ENCODE results near the gene MRPS15. TPM values are rescaled to one million over a fixed set of nuclear protein-coding genes. Genes with fewer than 3 reads are reported as not detected.
"Not testable (repeated sequence)": the region's sequence is repeated elsewhere in the genome, so short reads cannot be mapped to it uniquely, and the experiment has no call there.

MRPS15 gene
- total and polyA plus RNA-seq, 2 donors from 2014 or later = 48.1 to 160 TPM

DNA sequence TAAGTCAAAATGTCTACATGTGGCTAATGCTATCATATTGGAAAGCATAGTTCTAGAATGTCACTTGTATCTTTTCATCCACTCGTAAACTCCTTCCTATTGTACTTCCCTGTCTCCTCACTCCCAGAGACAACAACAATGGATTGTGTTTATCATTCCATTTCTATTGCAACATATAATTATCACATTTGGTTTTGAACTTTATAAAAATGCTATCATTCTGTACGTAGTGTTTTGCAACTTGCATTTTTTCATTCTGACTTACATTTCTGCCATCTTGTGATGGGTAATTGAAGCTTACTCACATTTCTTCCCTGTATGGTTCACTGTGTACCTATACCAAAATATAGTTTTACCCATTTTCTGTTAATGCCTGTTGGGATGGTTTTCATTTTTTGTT lies 33.0 kb upstream of the MRPS15 start:
- no peak overlapping the region for H3K9ac ChIP-seq (ENCODE audit: low read length in 3 of 3)
- FAIRE-seq = no peak
- no peak overlapping the region for H3K4me3 ChIP-seq (ENCODE audit: low read length in 3 of 3)
- TF ChIP-seq, protein P1, sequence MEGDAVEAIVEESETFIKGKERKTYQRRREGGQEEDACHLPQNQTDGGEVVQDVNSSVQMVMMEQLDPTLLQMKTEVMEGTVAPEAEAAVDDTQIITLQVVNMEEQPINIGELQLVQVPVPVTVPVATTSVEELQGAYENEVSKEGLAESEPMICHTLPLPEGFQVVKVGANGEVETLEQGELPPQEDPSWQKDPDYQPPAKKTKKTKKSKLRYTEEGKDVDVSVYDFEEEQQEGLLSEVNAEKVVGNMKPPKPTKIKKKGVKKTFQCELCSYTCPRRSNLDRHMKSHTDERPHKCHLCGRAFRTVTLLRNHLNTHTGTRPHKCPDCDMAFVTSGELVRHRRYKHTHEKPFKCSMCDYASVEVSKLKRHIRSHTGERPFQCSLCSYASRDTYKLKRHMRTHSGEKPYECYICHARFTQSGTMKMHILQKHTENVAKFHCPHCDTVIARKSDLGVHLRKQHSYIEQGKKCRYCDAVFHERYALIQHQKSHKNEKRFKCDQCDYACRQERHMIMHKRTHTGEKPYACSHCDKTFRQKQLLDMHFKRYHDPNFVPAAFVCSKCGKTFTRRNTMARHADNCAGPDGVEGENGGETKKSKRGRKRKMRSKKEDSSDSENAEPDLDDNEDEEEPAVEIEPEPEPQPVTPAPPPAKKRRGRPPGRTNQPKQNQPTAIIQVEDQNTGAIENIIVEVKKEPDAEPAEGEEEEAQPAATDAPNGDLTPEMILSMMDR (IDR thresholded peaks at IDR 0.05; ENCODE audit: borderline replicate concordance, extremely low read depth, insufficient read depth) = no peak
- no peak overlapping the region for H3K27ac ChIP-seq (ENCODE audit: low read depth in 2 of 2, low read length in 2 of 2)
- intact Hi-C loops (cut with DNase I) = no loop called here
- H3K4me1 ChIP-seq (ENCODE audit: control insufficient read depth in 2 of 3, insufficient read depth in 2 of 3, low read depth in 1 of 3, low read length in 3 of 3) = no peaks in the 10 kb centered on the region
- no peaks in the 10 kb centered on the region for H3K36me3 ChIP-seq (ENCODE audit: control insufficient read depth in 2 of 3, insufficient read depth in 3 of 3, low read length in 3 of 3)
- no peak for DNase-seq
- no peaks in the 10 kb centered on the region for H3K9me3 ChIP-seq (ENCODE audit: control insufficient read depth in 2 of 3, insufficient read depth in 1 of 3, low read length in 3 of 3)
- no peaks in the 10 kb centered on the region for H3K27me3 ChIP-seq (ENCODE audit: control insufficient read depth, insufficient read depth, low read length)

DNA sequence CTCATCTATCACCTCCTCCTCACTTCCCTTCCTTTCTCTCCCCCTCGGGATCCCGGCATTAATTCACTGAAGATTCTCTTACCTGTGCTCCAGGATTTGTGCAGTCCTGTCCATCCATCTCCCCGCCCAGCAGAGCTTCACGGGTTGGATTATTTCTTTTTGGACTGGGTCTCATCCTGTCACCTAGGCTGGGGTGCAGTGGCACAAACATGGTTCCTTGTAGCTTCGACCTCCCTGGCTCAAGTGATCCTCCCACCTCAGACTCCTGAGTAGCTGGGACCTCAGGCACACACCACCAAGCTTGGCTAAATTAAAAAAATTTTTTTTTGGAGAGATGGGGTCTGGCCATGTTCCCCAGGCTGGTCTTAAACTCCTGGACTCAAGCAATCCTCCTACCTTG lies 30.8 kb upstream of the MRPS15 start:
- Histone ChIP-seq H3K4me3 (ENCODE audit: low read length in 3 of 3) (no peak overlapping the region), H3K27me3 (ENCODE audit: control insufficient read depth, insufficient read depth, low read length) (no peaks in the 10 kb centered on the region), H3K9ac (ENCODE audit: low read length in 3 of 3) (no peak overlapping the region), H3K9me3 (ENCODE audit: control insufficient read depth in 2 of 3, insufficient read depth in 1 of 3, low read length in 3 of 3) (no peaks in the 10 kb centered on the region), H3K27ac (ENCODE audit: low read depth in 2 of 2, low read length in 2 of 2) (no peak overlapping the region), H3K4me1 (ENCODE audit: control insufficient read depth in 2 of 3, insufficient read depth in 2 of 3, low read depth in 1 of 3, low read length in 3 of 3) (no peaks in the 10 kb centered on the region), H3K36me3 (ENCODE audit: control insufficient read depth in 2 of 3, insufficient read depth in 3 of 3, low read length in 3 of 3) (no peaks in the 10 kb centered on the region)
- intact Hi-C loops (cut with DNase I) = no loop called here
- FAIRE-seq (no peak), DNase-seq (no peak)
- TF ChIP-seq, protein P1 (IDR thresholded peaks at IDR 0.05; ENCODE audit: borderline replicate concordance, extremely low read depth, insufficient read depth) = no peak

DNA sequence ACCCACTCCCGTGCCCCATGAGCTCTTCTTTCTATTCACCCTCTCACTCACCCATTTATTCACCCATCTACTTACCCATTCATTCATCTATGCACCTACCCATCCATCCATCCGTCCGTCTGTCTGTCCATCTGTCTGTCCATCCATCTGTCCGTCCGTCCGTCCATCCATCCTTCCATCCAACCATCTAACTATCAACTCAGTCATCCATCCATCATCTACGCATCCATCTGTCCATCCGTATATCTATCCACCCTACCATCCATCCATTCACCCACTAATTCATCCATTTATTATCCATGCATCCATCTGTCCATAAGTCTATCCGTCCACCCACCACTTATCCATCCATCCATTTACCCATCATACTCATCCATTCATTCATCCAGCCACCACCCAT lies 29.3 kb upstream of the MRPS15 start:
- H3K9me3 ChIP-seq (ENCODE audit: control insufficient read depth in 2 of 3, insufficient read depth in 1 of 3, low read length in 3 of 3) = no peaks in the 10 kb centered on the region
- TF ChIP-seq, protein P1 (IDR thresholded peaks at IDR 0.05; ENCODE audit: borderline replicate concordance, extremely low read depth, insufficient read depth) = no peak
- H3K36me3 ChIP-seq (ENCODE audit: control insufficient read depth in 2 of 3, insufficient read depth in 3 of 3, low read length in 3 of 3) = no peaks in the 10 kb centered on the region
- FAIRE-seq (no peak), DNase-seq (no peak)
- no peak overlapping the region for H3K9ac ChIP-seq (ENCODE audit: low read length in 3 of 3)
- H3K4me3 ChIP-seq (ENCODE audit: low read length in 3 of 3) = no peak overlapping the region
- intact Hi-C loops (cut with DNase I) = no loop called here
- H3K27ac ChIP-seq (ENCODE audit: low read depth in 2 of 2, low read length in 2 of 2) = no peak overlapping the region
- H3K27me3 ChIP-seq (ENCODE audit: control insufficient read depth, insufficient read depth, low read length) = no peaks in the 10 kb centered on the region
- H3K4me1 ChIP-seq (ENCODE audit: control insufficient read depth in 2 of 3, insufficient read depth in 2 of 3, low read depth in 1 of 3, low read length in 3 of 3) = no peaks in the 10 kb centered on the region

DNA sequence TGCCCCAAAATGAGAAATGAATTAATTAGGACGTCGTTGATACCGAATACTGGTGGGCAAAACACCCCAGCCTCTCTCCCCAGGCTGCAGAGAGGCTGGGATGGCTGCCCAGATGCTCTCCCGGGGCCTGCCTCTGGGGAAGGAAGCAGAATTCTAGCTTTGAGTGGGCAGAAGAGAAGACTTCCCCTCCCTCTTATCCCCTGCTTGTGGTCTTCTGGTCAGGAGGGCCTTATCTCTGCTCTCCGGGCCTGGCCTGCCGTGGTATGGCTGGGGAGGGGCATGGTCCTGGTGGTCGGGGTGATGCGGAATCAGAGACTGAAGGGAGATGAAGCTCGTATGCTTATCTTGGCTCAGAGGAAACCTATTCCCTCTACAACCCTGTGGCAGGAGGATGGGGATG lies 28.3 kb upstream of the MRPS15 start:
- TF ChIP-seq, protein P1 (IDR thresholded peaks at IDR 0.05; ENCODE audit: borderline replicate concordance, extremely low read depth, insufficient read depth) = no peak

DNA sequence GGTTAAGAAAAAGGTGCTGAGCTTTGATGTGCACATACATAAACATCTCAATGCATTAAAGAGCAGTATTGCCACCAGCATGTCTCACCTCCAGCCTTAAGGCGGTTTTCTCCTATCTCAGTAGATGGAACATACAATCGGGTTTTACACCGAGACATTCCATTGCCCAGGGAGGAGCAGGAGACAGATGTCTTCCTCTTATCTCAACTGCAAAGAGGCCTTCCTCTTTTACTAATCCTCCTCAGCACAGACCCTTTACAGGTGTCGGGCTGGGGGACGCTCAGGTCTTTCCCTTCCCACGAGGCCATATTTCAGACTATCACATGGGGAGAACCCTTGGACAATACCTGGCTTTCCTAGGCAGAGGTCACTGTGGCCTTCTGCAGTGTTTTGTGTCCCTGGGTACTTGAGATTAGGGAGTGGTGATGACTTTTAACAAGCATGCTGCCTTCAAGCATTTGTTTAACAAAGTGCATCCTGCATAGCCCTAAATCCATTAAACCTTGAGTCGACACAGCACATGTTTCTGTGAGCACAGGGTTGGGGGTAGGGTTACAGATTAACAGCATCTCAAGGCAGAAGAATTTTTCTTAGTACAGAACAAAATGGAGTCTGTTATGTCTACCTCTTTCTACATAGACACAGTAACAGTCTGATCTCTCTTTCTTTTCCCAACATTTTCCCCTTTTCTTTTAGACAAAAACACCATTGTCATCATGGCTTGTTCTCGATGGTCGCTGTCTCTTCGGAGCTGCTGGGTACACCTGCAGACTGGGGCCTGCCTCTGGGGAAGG lies 25.3 kb upstream of the MRPS15 start:
- H3K36me3 ChIP-seq (ENCODE audit: control insufficient read depth in 2 of 3, insufficient read depth in 3 of 3, low read length in 3 of 3); H3K4me1 ChIP-seq (ENCODE audit: control insufficient read depth in 2 of 3, insufficient read depth in 2 of 3, low read depth in 1 of 3, low read length in 3 of 3); FAIRE-seq; DNase-seq; H3K27me3 ChIP-seq (ENCODE audit: control insufficient read depth, insufficient read depth, low read length); H3K9ac ChIP-seq (ENCODE audit: low read length in 3 of 3); intact Hi-C loops (cut with DNase I); H3K4me3 ChIP-seq (ENCODE audit: low read length in 3 of 3); H3K9me3 ChIP-seq (ENCODE audit: control insufficient read depth in 2 of 3, insufficient read depth in 1 of 3, low read length in 3 of 3); H3K27ac ChIP-seq (ENCODE audit: low read depth in 2 of 2, low read length in 2 of 2): not testable (repeated sequence)

More for the DNA sequence above, 28.3 kb upstream of the MRPS15 start:
- Histone ChIP-seq H3K9ac (ENCODE audit: low read length in 3 of 3) (no peak overlapping the region), H3K27me3 (ENCODE audit: control insufficient read depth, insufficient read depth, low read length) (no peaks in the 10 kb centered on the region), H3K9me3 (ENCODE audit: control insufficient read depth in 2 of 3, insufficient read depth in 1 of 3, low read length in 3 of 3) (no peaks in the 10 kb centered on the region), H3K4me3 (ENCODE audit: low read length in 3 of 3) (no peak overlapping the region), H3K27ac (ENCODE audit: low read depth in 2 of 2, low read length in 2 of 2) (no peak overlapping the region), H3K4me1 (ENCODE audit: control insufficient read depth in 2 of 3, insufficient read depth in 2 of 3, low read depth in 1 of 3, low read length in 3 of 3) (no peaks in the 10 kb centered on the region), H3K36me3 (ENCODE audit: control insufficient read depth in 2 of 3, insufficient read depth in 3 of 3, low read length in 3 of 3) (no peaks in the 10 kb centered on the region)
- FAIRE-seq (no peak), DNase-seq (no peak)
- intact Hi-C loops (cut with DNase I) = no loop called here

Data from kidney (tissue), 14 donors.